IPS-18a (cell line): ENCODE results near the gene TREM1.

Source experiments
- H3K27ac ChIP-seq: one replicate; pipeline ENCODE4 v1.5.1; 2013; ENCODE audit warnings: low read length
- H3K27me3 ChIP-seq: one replicate; pipeline ENCODE4 v1.6.1; 2013; ENCODE audit warnings: mild to moderate bottlenecking, low read length; ENCODE audit not compliant: control insufficient read depth, insufficient read depth
- H3K36me3 ChIP-seq: one replicate; pipeline ENCODE4 v1.6.1; 2013; ENCODE audit warnings: low read depth, low read length; ENCODE audit not compliant: control insufficient read depth
- H3K4me1 ChIP-seq: one replicate; pipeline ENCODE4 v1.6.1; 2013; ENCODE audit warnings: low read depth, low read length; ENCODE audit not compliant: control insufficient read depth
- H3K4me3 ChIP-seq: one replicate; pipeline ENCODE4 v1.5.1; 2013; ENCODE audit warnings: low read length
- H3K9ac ChIP-seq: one replicate; pipeline ENCODE4 v1.6.1; 2013; ENCODE audit warnings: mild to moderate bottlenecking, low read length, moderate library complexity
- H3K9me3 ChIP-seq: one replicate; pipeline ENCODE4 v1.6.1; 2013; ENCODE audit warnings: low read depth, low read length; ENCODE audit not compliant: control insufficient read depth

TREM1 gene

GRCh38 chr6:41272591-41273240 lies 13.8 kb downstream of the TREM1 start:
- no peak overlapping the region for H3K4me3 ChIP-seq
- H3K36me3 ChIP-seq: no peaks in the 10 kb centered on the region
- no peaks in the 10 kb centered on the region for H3K27me3 ChIP-seq
- H3K4me1 ChIP-seq: no peaks in the 10 kb centered on the region
- no peak overlapping the region for H3K9ac ChIP-seq
- no peak overlapping the region for H3K27ac ChIP-seq
- H3K9me3 ChIP-seq: no peaks in the 10 kb centered on the region

DNA sequence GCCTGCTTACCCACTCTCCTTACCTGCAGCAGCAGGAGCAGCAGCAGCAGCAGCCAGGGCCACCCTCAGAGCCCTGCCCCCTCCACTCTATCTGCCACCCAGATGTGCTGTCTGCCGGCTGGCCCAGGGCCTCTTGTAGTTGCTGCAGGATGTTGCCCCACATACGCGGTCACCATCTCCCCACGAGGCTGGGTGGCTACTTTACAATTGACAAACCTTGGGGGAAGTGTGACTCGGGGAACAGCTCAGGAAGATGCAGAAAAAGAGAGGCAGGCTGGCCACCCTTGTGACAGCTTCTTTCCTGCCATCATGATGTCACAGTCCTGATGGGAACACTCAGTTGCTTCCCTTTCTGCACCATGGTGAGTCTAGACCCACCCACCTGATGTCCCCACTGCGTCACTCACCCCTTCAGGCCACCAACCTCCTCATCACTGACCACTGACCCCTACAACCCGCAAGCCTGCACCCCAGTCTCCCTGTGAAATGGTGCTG lies 14.5 kb downstream of the TREM1 start:
- no peaks in the 10 kb centered on the region for H3K9me3 ChIP-seq
- no peak overlapping the region for H3K27ac ChIP-seq
- H3K9ac ChIP-seq: no peak overlapping the region
- H3K4me3 ChIP-seq: no peak overlapping the region
- H3K27me3 ChIP-seq: no peaks in the 10 kb centered on the region
- no peaks in the 10 kb centered on the region for H3K36me3 ChIP-seq
- H3K4me1 ChIP-seq: no peaks in the 10 kb centered on the region

DNA sequence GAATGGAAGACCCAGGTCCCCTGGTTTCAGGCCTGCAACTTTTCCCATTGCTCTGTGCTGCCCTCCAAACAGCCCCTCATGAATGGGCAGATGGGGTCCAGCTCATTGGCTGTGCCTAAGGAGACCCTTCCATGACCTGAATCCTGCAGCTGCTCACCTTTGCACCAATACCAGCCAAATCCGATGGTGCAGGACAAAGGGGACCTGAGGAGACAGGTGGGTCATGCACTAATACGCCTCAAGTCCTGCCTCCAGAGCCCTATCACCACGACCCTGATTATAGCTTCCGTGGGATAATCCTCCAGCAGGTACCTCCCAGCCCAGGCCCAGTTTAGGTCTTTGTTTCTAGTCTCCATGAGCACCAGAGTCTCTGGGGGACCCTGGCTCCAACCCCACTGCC lies 16.8 kb downstream of the TREM1 start:
- no peak overlapping the region for H3K9ac ChIP-seq
- no peak overlapping the region for H3K4me3 ChIP-seq
- H3K4me1 ChIP-seq: no peaks in the 10 kb centered on the region
- no peaks in the 10 kb centered on the region for H3K9me3 ChIP-seq
- no peaks in the 10 kb centered on the region for H3K27me3 ChIP-seq
- H3K27ac ChIP-seq: no peak overlapping the region
- H3K36me3 ChIP-seq: no peaks in the 10 kb centered on the region

- no peak overlapping the region for H3K4me3 ChIP-seq
- H3K27me3 ChIP-seq: no peaks in the 10 kb centered on the region
- no peaks in the 10 kb centered on the region for H3K4me1 ChIP-seq
- no peaks in the 10 kb centered on the region for H3K36me3 ChIP-seq
- H3K27ac ChIP-seq: no peak overlapping the region
- no peaks in the 10 kb centered on the region for H3K9me3 ChIP-seq
- H3K9ac ChIP-seq: no peak overlapping the region
Measured at GRCh38 chr6:41269166-41269565, 17.3 kb downstream of the TREM1 start.

DNA sequence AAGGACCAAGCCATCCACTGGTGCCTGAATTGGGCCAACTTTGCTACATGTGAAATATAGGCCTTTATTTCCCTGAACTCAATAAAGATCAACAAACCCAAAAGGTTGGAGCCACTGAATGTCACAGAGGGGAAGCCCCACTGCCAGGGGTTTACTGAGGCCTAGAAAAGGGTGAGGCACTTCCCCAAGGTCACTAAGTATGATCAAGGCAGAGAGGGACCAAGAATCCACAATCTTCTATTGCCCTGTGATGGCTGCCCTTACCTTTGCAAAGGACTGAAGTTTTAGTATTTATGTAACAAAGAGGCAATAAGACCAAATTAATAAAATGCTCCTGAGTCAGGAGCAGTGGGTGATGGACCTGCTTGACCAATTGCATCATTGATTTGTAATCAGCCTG lies 18.0 kb downstream of the TREM1 start:
- Histone ChIP-seq H3K9ac (no peak overlapping the region), H3K27me3 (no peaks in the 10 kb centered on the region), H3K9me3 (peaks cover under 1% of the 10 kb centered on the region), H3K27ac (no peak overlapping the region), H3K4me3 (no peak overlapping the region), H3K36me3 (no peaks in the 10 kb centered on the region), H3K4me1 (no peaks in the 10 kb centered on the region)

GRCh38 chr6:41266541-41266940 lies 19.9 kb downstream of the TREM1 start:
- Histone ChIP-seq H3K9ac (no peak overlapping the region), H3K36me3 (no peaks in the 10 kb centered on the region), H3K4me3 (no peak overlapping the region), H3K4me1 (no peaks in the 10 kb centered on the region), H3K27ac (no peak overlapping the region), H3K27me3 (no peaks in the 10 kb centered on the region), H3K9me3 (peaks cover 6% of the 10 kb centered on the region)

GRCh38 chr6:41263267-41263666 lies 23.2 kb downstream of the TREM1 start:
- Histone ChIP-seq H3K9me3 (peaks cover 6% of the 10 kb centered on the region), H3K4me1 (no peaks in the 10 kb centered on the region), H3K27me3 (no peaks in the 10 kb centered on the region), H3K36me3 (no peaks in the 10 kb centered on the region), H3K9ac (no peak overlapping the region), H3K4me3 (no peak overlapping the region), H3K27ac (no peak overlapping the region)

GRCh38 chr6:41262401-41262800 lies 24.1 kb downstream of the TREM1 start:
- Histone ChIP-seq H3K27me3 (no peaks in the 10 kb centered on the region), H3K27ac (no peak overlapping the region), H3K4me1 (no peaks in the 10 kb centered on the region), H3K36me3 (no peaks in the 10 kb centered on the region), H3K9ac (no peak overlapping the region), H3K9me3 (peaks cover 6% of the 10 kb centered on the region), H3K4me3 (no peak overlapping the region)

DNA sequence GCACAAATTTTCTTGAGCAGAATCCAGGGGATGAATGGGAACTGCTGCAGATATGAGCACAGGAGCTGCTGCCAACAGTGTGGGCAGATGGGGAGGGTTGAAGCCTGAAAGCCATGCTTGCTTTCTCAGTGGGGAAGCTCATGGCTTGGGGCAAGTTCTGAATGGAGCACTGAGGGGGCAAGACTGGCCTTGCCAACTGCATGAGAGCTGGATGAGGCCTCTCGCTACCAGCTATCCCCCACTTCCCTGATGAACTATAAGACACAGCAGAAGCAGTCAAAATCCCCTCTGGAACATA lies 28.3 kb downstream of the TREM1 start:
- Histone ChIP-seq H3K4me1 (no peaks in the 10 kb centered on the region), H3K4me3 (no peak overlapping the region), H3K27ac (no peak overlapping the region), H3K9me3 (peaks cover 2% of the 10 kb centered on the region), H3K36me3 (no peaks in the 10 kb centered on the region), H3K9ac (no peak overlapping the region), H3K27me3 (no peaks in the 10 kb centered on the region)

GRCh38 chr6:41257369-41258195 lies 28.9 kb downstream of the TREM1 start:
- Histone ChIP-seq H3K27ac (no peak overlapping the region), H3K4me1 (no peaks in the 10 kb centered on the region), H3K9me3 (no peaks in the 10 kb centered on the region), H3K36me3 (no peaks in the 10 kb centered on the region), H3K9ac (no peak overlapping the region), H3K4me3 (no peak overlapping the region), H3K27me3 (no peaks in the 10 kb centered on the region)

DNA sequence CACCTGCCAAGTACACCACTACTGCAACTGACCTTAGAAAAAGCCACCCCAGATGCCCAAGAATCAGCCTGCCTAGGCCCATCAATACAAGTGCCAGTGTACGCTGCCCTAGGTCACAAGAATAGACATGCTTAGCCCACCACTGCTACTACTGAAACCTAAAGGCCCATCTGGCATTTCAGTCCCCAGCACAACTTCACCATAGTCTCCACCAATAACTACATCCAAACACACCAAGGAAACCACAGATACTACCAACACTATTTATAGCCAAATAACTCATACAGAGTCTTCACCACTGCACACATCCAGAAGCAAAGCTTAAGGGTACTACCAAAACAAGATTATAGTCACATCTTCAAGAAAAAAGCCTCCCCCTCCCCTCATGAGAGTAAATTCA lies 30.1 kb downstream of the TREM1 start:
- Histone ChIP-seq H3K27me3 (no peaks in the 10 kb centered on the region), H3K9me3 (no peaks in the 10 kb centered on the region), H3K27ac (no peak overlapping the region), H3K36me3 (no peaks in the 10 kb centered on the region), H3K9ac (no peak overlapping the region), H3K4me1 (no peaks in the 10 kb centered on the region), H3K4me3 (no peak overlapping the region)
